Stimulated activated CD8-positive, alpha-beta memory T cell treated with anti-CD3 and anti-CD28 coated beads, Interleukin-12 subunit alpha, Interleukin-12 subunit beta, amount 100 ng/mL, for 4 hours (primary cell): Measurements from ENCODE around the gene CYBC1.

Experiments used
- DNase-seq: peaks from one replicate; pipeline ENCODE4 v3.0.0-alpha.2; 2020; ENCODE audit warnings: low read depth

The CYBC1 gene

GRCh38 chr17:82450357-82451106 is at the start of gene CYBC1:
CYBC1 (minus strand) TSS chr17:82450752; CDS start chr17:82449254, 1,498 bp downstream.
- peak; percentile 92 for DNase-seq

GRCh38 chr17:82497483-82498405 is 47.2 kb upstream of the CYBC1 start:
- peak; percentile 18 for DNase-seq

GRCh38 chr17:82496529-82497434 is 46.2 kb upstream of the CYBC1 start:
- DNase-seq, result peak; percentile 85

GRCh38 chr17:82495844-82496528 is 45.4 kb upstream of the CYBC1 start:
- DNase-seq, result no peak

- DNase-seq, result peak; percentile 75
Measured at GRCh38 chr17:82494236-82495055, 43.9 kb upstream of the CYBC1 start.

- no peak for DNase-seq
Measured at GRCh38 chr17:82493226-82493781, 42.8 kb upstream of the CYBC1 start.

- no peak for DNase-seq
Measured at GRCh38 chr17:82492643-82493225, 42.2 kb upstream of the CYBC1 start.

- DNase-seq, result no peak
Measured at GRCh38 chr17:82491533-82491932, 41.0 kb upstream of the CYBC1 start.

GRCh38 chr17:82491196-82491530 is 40.6 kb upstream of the CYBC1 start:
- no peak for DNase-seq

GRCh38 chr17:82490512-82491195 is 40.1 kb upstream of the CYBC1 start:
- no peak for DNase-seq

- DNase-seq, result no peak
Measured at GRCh38 chr17:82489851-82490511, 39.4 kb upstream of the CYBC1 start.

- DNase-seq, result no peak
Measured at GRCh38 chr17:82489117-82489516, 38.6 kb upstream of the CYBC1 start.

- DNase-seq, result no peak
Measured at GRCh38 chr17:82487910-82488309, 37.4 kb upstream of the CYBC1 start.

GRCh38 chr17:82486231-82487094 is 35.9 kb upstream of the CYBC1 start:
- no peak for DNase-seq

GRCh38 chr17:82483836-82484235 is 33.3 kb upstream of the CYBC1 start:
- DNase-seq, result no peak

- DNase-seq, result no peak
Measured at GRCh38 chr17:82483204-82483660, 32.7 kb upstream of the CYBC1 start.

- DNase-seq, result no peak
Measured at GRCh38 chr17:82480318-82480717, 29.8 kb upstream of the CYBC1 start.

- DNase-seq, result no peak
Measured at GRCh38 chr17:82479602-82480001, 29.1 kb upstream of the CYBC1 start.
